DND-41 (cell line): Measurements from ENCODE around the gene BGN.

ENCODE experiments used
- EZH2 ChIP-seq: IDR thresholded peaks from 3 replicates; pipeline ENCODE4 v1.6.1; 2012; ENCODE audit warnings: borderline replicate concordance, low read depth, mild to moderate bottlenecking, moderate library complexity, low read length, inconsistent platforms; ENCODE audit not compliant: severe bottlenecking
- TF ChIP-seq, protein P1 (sequence below): IDR thresholded peaks from 2 replicates; pipeline ENCODE4 v1.5.1; 2012; ENCODE audit warnings: borderline replicate concordance, low read length, moderate library complexity, mild to moderate bottlenecking; ENCODE audit not compliant: poor library complexity, severe bottlenecking; ENCODE audit errors: extremely low read depth

DNA sequence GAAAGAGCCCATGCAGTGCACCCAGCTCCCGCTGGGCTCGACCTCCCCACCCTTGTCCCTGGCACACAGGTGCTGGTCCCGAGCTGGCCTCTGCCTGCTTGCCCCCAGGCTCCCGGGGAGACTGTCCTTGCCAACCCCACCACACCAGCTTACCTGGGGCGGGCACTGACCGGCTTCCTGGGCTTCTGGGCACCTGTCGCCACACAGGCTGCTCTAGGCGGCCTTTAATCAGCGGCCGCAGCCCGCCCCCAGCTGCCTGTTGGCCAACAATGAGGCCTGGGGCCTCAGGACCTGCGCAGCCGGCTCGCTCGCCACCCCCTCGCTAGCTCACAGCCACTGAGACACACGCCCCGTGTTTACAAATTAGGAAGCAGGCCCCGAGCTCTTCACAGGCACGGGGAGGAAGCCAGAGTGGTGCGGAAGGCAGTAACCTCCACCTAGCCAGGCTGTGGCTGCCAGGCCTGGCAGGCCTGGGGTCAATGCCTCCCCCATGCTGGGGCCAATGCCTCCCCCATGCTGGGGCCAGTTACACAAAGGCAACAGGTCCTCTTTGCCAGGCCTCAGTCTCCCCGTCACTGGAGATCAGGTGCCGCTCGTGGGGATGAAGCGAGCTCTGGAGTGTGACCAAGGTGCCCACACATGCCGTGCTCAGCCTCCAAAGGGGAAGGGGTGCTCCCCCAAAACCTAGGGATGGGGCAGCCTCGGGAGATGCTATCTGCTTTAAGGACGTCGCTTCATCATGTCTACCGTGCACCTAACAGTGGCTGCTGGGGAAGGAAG lies 48.7 kb upstream of the BGN start, which contains the start of gene TREX2:
- TF ChIP-seq, protein P1, sequence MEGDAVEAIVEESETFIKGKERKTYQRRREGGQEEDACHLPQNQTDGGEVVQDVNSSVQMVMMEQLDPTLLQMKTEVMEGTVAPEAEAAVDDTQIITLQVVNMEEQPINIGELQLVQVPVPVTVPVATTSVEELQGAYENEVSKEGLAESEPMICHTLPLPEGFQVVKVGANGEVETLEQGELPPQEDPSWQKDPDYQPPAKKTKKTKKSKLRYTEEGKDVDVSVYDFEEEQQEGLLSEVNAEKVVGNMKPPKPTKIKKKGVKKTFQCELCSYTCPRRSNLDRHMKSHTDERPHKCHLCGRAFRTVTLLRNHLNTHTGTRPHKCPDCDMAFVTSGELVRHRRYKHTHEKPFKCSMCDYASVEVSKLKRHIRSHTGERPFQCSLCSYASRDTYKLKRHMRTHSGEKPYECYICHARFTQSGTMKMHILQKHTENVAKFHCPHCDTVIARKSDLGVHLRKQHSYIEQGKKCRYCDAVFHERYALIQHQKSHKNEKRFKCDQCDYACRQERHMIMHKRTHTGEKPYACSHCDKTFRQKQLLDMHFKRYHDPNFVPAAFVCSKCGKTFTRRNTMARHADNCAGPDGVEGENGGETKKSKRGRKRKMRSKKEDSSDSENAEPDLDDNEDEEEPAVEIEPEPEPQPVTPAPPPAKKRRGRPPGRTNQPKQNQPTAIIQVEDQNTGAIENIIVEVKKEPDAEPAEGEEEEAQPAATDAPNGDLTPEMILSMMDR, result no peak
- no peak for TF ChIP-seq EZH2
